A673 (cell line): ENCODE data around the gene TAS2R31. TPM values are rescaled to one million over a fixed set of nuclear protein-coding genes. Genes with fewer than 3 reads are reported as not detected.
"Not testable (repeated sequence)": the region's sequence is repeated elsewhere in the genome, so short reads cannot be mapped to it uniquely, and the experiment has no call there.

Experiments
- BruUV-seq: library from RNA; stranded (reverse); fragments of 400-500 nt; replicated peaks from 2 replicates; lab custom pipeline; 2021; lab: Mats Ljungman, UMichigan
- CTCF ChIA-PET: fragments of 300-600 bp; sonication (Branson Sonifier 250); formaldehyde crosslinking; loops from one replicate; lab custom pipeline; 2022; ENCODE audit warnings: antibody characterized with exemption; lab: Charles Lee
- POLR2A ChIA-PET: fragments of 300-600 bp; sonication (Branson Sonifier 250); formaldehyde crosslinking; loops from one replicate; lab custom pipeline; 2022; ENCODE audit warnings: antibody characterized with exemption; ENCODE audit not compliant: low non-redundant PET; lab: Charles Lee
- DNase-seq: peaks from one replicate; pipeline ENCODE4 v3.0.0-alpha.2; 2015; ENCODE audit warnings: low spot score
- H3K27ac ChIP-seq: fragments of 200-600 bp; sonication (generic); 2 replicates; pipeline ENCODE4 v1.5.1; 2016; ENCODE audit warnings: mixed run types, low read depth, mild to moderate bottlenecking, mixed read lengths, antibody characterized with exemption, low read length; ENCODE audit not compliant: poor library complexity, severe bottlenecking
- H3K27me3 ChIP-seq: fragments of 200-600 bp; sonication (generic); replicated peaks from 2 replicates; pipeline ENCODE4 v1.6.1; 2017; ENCODE audit warnings: mixed run types, low read depth, mild to moderate bottlenecking, mixed read lengths, antibody characterized with exemption, low read length; ENCODE audit not compliant: insufficient read depth, poor library complexity
- H3K36me3 ChIP-seq: fragments of 200-600 bp; sonication (generic); 2 replicates; pipeline ENCODE4 v1.6.1; 2016; ENCODE audit warnings: mixed run types, mild to moderate bottlenecking, mixed read lengths, antibody characterized with exemption, low read length; ENCODE audit not compliant: insufficient read depth, poor library complexity, severe bottlenecking
- H3K4me1 ChIP-seq: fragments of 200-600 bp; sonication (generic); 2 replicates; pipeline ENCODE4 v1.6.1; 2017; ENCODE audit warnings: mixed run types, mild to moderate bottlenecking, mixed read lengths, antibody characterized with exemption, low read length; ENCODE audit not compliant: insufficient read depth, poor library complexity, severe bottlenecking
- H3K4me3 ChIP-seq: fragments of 200-600 bp; sonication (generic); 2 replicates; pipeline ENCODE4 v1.5.1; 2016; ENCODE audit warnings: low read depth, mixed run types, mild to moderate bottlenecking, mixed read lengths, low read length; ENCODE audit not compliant: poor library complexity, severe bottlenecking
- H3K9me3 ChIP-seq: fragments of 200-600 bp; sonication (generic); 2 replicates; pipeline ENCODE4 v1.6.1; 2016; ENCODE audit warnings: mixed run types, low read depth, mild to moderate bottlenecking, mixed read lengths, antibody characterized with exemption, low read length; ENCODE audit not compliant: poor library complexity, severe bottlenecking
- CTCF ChIP-seq: fragments of 300-800, 200-600 bp; sonication (generic); conservative IDR thresholded peaks from 2 replicates; pipeline ENCODE4 v1.5.1; 2017; ENCODE audit warnings: low read depth, mild to moderate bottlenecking, antibody characterized with exemption, low read length, moderate library complexity, mixed read lengths
- EZH2 ChIP-seq: fragments of 200-600 bp; sonication (generic); IDR thresholded peaks from 2 replicates; pipeline ENCODE4 v1.6.1; 2017; ENCODE audit warnings: borderline replicate concordance, low read depth, mild to moderate bottlenecking, mixed read lengths, antibody characterized with exemption, low read length; ENCODE audit not compliant: poor library complexity, severe bottlenecking
- intact Hi-C: fragments of 100-400 bp; cut with micrococcal nuclease; formaldehyde crosslinking; loops from one replicate; pipeline ENCODE4 v1.10.0; 2022; ENCODE audit not compliant: unreplicated experiment
- total RNA-seq: library from RNA; stranded (reverse); gene quantifications from 2 replicates; pipeline ENCODE4 v1.2.3, GENCODE V29; 2021

The TAS2R31 gene
- total RNA-seq, 1 experiment from 2014 or later, result 5.2 TPM

- POLR2A ChIA-PET, result no interaction called here
- Histone ChIP-seq H3K9me3 (peaks cover 12% of the 10 kb centered on the region), H3K4me3 (no peak overlapping the region), H3K4me1 (no peaks in the 10 kb centered on the region), H3K36me3 (peaks cover 4% of the 10 kb centered on the region), H3K27ac (no peak overlapping the region), H3K27me3 (no peaks in the 10 kb centered on the region)
- intact Hi-C loops, result no loop called here
- TF ChIP-seq EZH2, result no peak
- CTCF ChIA-PET, result no interaction called here
- no TSS peak for BruUV-seq
- DNase-seq, result no peak
Measured at GRCh38 chr12:11055306-11055705, 24.1 kb upstream of the TAS2R31 start.

- H3K36me3 ChIP-seq, intact Hi-C loops, DNase-seq, H3K4me3 ChIP-seq, H3K27me3 ChIP-seq, H3K27ac ChIP-seq, BruUV-seq, CTCF ChIA-PET, POLR2A ChIA-PET, H3K4me1 ChIP-seq: not testable (repeated sequence)
- H3K9me3 ChIP-seq, result peaks cover 19% of the 10 kb centered on the region
Measured at GRCh38 chr12:11049806-11050531, 18.8 kb upstream of the TAS2R31 start.

GRCh38 chr12:11041366-11041765, 10.2 kb upstream of the TAS2R31 start:
- intact Hi-C loops, CTCF ChIA-PET, BruUV-seq: not testable (repeated sequence)

GRCh38 chr12:11040162-11040561, 9.0 kb upstream of the TAS2R31 start:
- Histone ChIP-seq H3K9me3 (no peaks in the 10 kb centered on the region), H3K27ac (no peak overlapping the region), H3K27me3 (no peaks in the 10 kb centered on the region), H3K4me3 (no peak overlapping the region), H3K36me3 (no peaks in the 10 kb centered on the region), H3K4me1 (peaks cover 3% of the 10 kb centered on the region)
- BruUV-seq, result no TSS peak
- peak; percentile 6 for DNase-seq
- POLR2A ChIA-PET, result no interaction called here
- intact Hi-C loops, result no loop called here
- CTCF ChIA-PET, result no interaction called here
- TF ChIP-seq CTCF (no peak), EZH2 (no peak)

More at GRCh38 chr12:11041366-11041765, 10.2 kb upstream of the TAS2R31 start:
- not testable (repeated sequence) for H3K4me1 ChIP-seq, H3K4me3 ChIP-seq, H3K9me3 ChIP-seq, H3K27ac ChIP-seq, H3K36me3 ChIP-seq, H3K27me3 ChIP-seq, DNase-seq
- POLR2A ChIA-PET, result interaction anchor here (0.6 kb wide), 1 partner anchor 30 kb away, joined by 5 read pairs; no protein-coding TSS in a partner anchor
